DND-41 (cell line): Measurements from ENCODE around the gene CHPF.

Experiments used
- CTCF ChIP-seq: IDR thresholded peaks from 2 replicates; pipeline ENCODE4 v1.5.1; 2012; ENCODE audit warnings: borderline replicate concordance, low read length, moderate library complexity, mild to moderate bottlenecking; ENCODE audit not compliant: poor library complexity, severe bottlenecking; ENCODE audit errors: extremely low read depth
- EZH2 ChIP-seq: IDR thresholded peaks from 3 replicates; pipeline ENCODE4 v1.6.1; 2012; ENCODE audit warnings: borderline replicate concordance, low read depth, mild to moderate bottlenecking, moderate library complexity, low read length, inconsistent platforms; ENCODE audit not compliant: severe bottlenecking

DNA sequence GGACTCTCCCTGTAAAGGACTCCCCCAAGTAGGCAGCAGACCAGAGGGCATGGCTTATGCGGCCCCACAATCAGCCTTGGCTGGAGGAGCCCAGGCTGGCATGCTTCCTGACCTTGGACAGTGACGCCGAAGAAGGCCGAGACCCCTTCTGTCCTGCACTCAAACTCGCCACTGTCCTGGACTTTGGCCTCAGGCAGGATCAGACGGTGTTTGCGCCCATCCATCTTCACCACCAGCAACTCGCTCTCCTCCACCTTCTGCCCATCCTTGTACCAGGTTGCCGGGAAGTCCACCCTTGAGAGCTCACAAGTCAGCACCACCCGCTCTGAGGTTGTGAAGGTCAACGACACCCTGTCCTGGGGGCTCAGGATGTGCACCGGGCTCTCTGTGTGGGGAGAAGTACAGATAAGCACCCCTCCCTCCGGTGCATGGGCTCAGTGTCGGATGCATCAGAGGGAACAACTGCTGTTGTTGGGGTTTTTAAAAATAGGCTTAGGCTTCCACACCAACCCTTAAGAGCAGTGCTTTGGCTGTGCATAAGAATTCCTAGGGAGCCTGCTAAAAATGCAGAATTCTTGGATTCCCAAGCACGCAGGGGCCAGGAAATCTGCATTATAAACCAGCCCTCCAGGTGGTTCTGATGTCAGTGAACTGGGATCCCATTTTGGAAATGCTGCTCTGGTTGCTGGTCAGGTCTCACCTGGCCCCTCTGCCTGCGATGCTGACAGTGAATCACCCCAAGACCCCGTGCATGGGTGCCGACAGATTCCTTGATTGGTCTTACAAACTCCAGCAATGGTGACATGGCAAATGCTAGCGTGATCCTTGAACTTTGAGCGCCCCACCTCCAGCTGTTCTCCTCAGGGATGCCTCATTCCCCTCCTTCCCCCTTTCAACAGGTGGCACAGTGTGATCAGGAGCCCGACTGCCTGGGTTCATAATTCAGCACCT, 21.8 kb upstream of the CHPF start:
- TF ChIP-seq EZH2 = no peak
- TF ChIP-seq CTCF = no peak
